Hypothalamus (tissue), 51 donors: ENCODE measurements around the gene TMEM44.
"Not testable (repeated sequence)": the region's sequence is repeated elsewhere in the genome, so short reads cannot be mapped to it uniquely, and the experiment has no call there.

Experiments used
- DNase-seq, 51 donors: peaks; one replicate each; lab custom pipeline; 2025; lab: John Stamatoyannopoulos, UW

TMEM44 gene

GRCh38 chr3:194647747-194648146 is 14.5 kb upstream of the TMEM44 start:
- DNase-seq = no peak

- no peak for DNase-seq
Measured at GRCh38 chr3:194642769-194643168, 9.6 kb upstream of the TMEM44 start.

GRCh38 chr3:194640829-194641228 is 7.6 kb upstream of the TMEM44 start:
- no peak for DNase-seq

- DNase-seq = no peak
Measured at GRCh38 chr3:194638991-194639605, 5.9 kb upstream of the TMEM44 start.

- DNase-seq = no peak
Measured at GRCh38 chr3:194637541-194638400, 4.6 kb upstream of the TMEM44 start.

GRCh38 chr3:194637066-194637465 is 3.8 kb upstream of the TMEM44 start:
- DNase-seq = peak in 1 of 51 donors; percentile 22

- DNase-seq = peak in 1 of 51 donors; percentile 18
Measured at GRCh38 chr3:194632809-194633348, 340 bp downstream of the TMEM44 start.

GRCh38 chr3:194632226-194632808 is 902 bp downstream of the TMEM44 start:
- DNase-seq = no peak

GRCh38 chr3:194631696-194632095 is 1.5 kb downstream of the TMEM44 start:
- DNase-seq = no peak

GRCh38 chr3:194630681-194631080 is 2.5 kb downstream of the TMEM44 start:
- not testable (repeated sequence) for DNase-seq

GRCh38 chr3:194624956-194625355 is 8.3 kb downstream of the TMEM44 start:
- DNase-seq = no peak

GRCh38 chr3:194623449-194624290 is 9.5 kb downstream of the TMEM44 start:
- DNase-seq = no peak

- no peak for DNase-seq
Measured at GRCh38 chr3:194622621-194623340, 10.4 kb downstream of the TMEM44 start.

- peak in 1 of 51 donors; percentile 30 for DNase-seq
Measured at GRCh38 chr3:194621947-194622346, 11.3 kb downstream of the TMEM44 start.

- no peak for DNase-seq
Measured at GRCh38 chr3:194620196-194620595, 13.0 kb downstream of the TMEM44 start.

- DNase-seq = no peak
Measured at GRCh38 chr3:194619741-194620140, 13.5 kb downstream of the TMEM44 start.

- DNase-seq = no peak
Measured at GRCh38 chr3:194618858-194619608, 14.2 kb downstream of the TMEM44 start.

GRCh38 chr3:194617827-194618226 is 15.4 kb downstream of the TMEM44 start:
- DNase-seq = no peak

GRCh38 chr3:194617143-194617671 is 16.0 kb downstream of the TMEM44 start:
- DNase-seq = no peak
